Skin epidermis (tissue), 12 donors: ENCODE results near the gene TPRG1.

Experiments
- H3K27ac ChIP-seq, 21 experiments: fragments of 200-600 bp; sonication (generic) in 11 of 21; one replicate each; pipeline ENCODE4 v1.5.0; 2020; ENCODE audit warnings: mild to moderate bottlenecking in 3 of 21, inconsistent platforms in 2 of 21, moderate library complexity in 2 of 21
- H3K4me3 ChIP-seq, 7 experiments: fragments of 200-600 bp; sonication (generic) in 2 of 7; one replicate each; pipeline ENCODE4 v1.5.0; 2020; ENCODE audit warnings: inconsistent platforms in 2 of 7, mild to moderate bottlenecking in 2 of 7, moderate library complexity in 1 of 7

TPRG1 gene

GRCh38 chr3:189171707-189172106, at the start of gene TPRG1:
Gene TPRG1, plus strand, starts transcription at chr3:189171971. Its CDS starts 35,414 bp downstream, at chr3:189207385.
- H3K27ac ChIP-seq, result peak within 1 kb of the TSS in 6 of 21 experiments; percentile 1 to 59 (median 43)
- no peak within 1 kb of the TSS for H3K4me3 ChIP-seq

GRCh38 chr3:189122110-189122509, 49.7 kb upstream of the TPRG1 start:
- Histone ChIP-seq H3K27ac (peak overlapping the region in 16 of 21 experiments; percentile 19 to 83 (median 55)), H3K4me3 (peak overlapping the region in 1 of 7 experiments; percentile 2)

- Histone ChIP-seq H3K4me3 (peak overlapping the region in 3 of 7 experiments; percentile 2 to 12 (median 7)), H3K27ac (peak overlapping the region in 17 of 21 experiments; percentile 18 to 83 (median 53))
Observed at GRCh38 chr3:189122526-189123205, 49.1 kb upstream of the TPRG1 start.

GRCh38 chr3:189123595-189124387, 48.0 kb upstream of the TPRG1 start:
- no peak overlapping the region for H3K4me3 ChIP-seq
- H3K27ac ChIP-seq, result peak overlapping the region in 19 of 21 experiments; percentile 5 to 83 (median 57)

GRCh38 chr3:189132231-189132671, 39.5 kb upstream of the TPRG1 start:
- H3K4me3 ChIP-seq, result no peak overlapping the region
- H3K27ac ChIP-seq, result peak overlapping the region in 19 of 21 experiments; percentile 3 to 90 (median 55)

- Histone ChIP-seq H3K4me3 (no peak overlapping the region), H3K27ac (peak overlapping the region in 17 of 21 experiments; percentile 21 to 90 (median 70))
Observed at GRCh38 chr3:189132839-189133238, 38.9 kb upstream of the TPRG1 start.

GRCh38 chr3:189133768-189134167, 38.0 kb upstream of the TPRG1 start:
- H3K27ac ChIP-seq, result peak overlapping the region in 1 of 21 experiments; percentile 55
- no peak overlapping the region for H3K4me3 ChIP-seq

- no peak overlapping the region for H3K27ac ChIP-seq
- H3K4me3 ChIP-seq, result no peak overlapping the region
Observed at GRCh38 chr3:189137416-189137815, 34.4 kb upstream of the TPRG1 start.

GRCh38 chr3:189138901-189139610, 32.7 kb upstream of the TPRG1 start:
- no peak overlapping the region for H3K4me3 ChIP-seq
- H3K27ac ChIP-seq, result no peak overlapping the region

- Histone ChIP-seq H3K27ac (no peak overlapping the region), H3K4me3 (no peak overlapping the region)
Observed at GRCh38 chr3:189139611-189139940, 32.2 kb upstream of the TPRG1 start.

GRCh38 chr3:189142527-189142926, 29.2 kb upstream of the TPRG1 start:
- Histone ChIP-seq H3K27ac (peak overlapping the region in 2 of 21 experiments; percentile 7 to 64), H3K4me3 (no peak overlapping the region)

GRCh38 chr3:189143321-189143720, 28.4 kb upstream of the TPRG1 start:
- Histone ChIP-seq H3K27ac (peak overlapping the region in 1 of 21 experiments; percentile 12), H3K4me3 (no peak overlapping the region)

- peak overlapping the region in 1 of 21 experiments; percentile 12 for H3K27ac ChIP-seq
- no peak overlapping the region for H3K4me3 ChIP-seq
Observed at GRCh38 chr3:189143771-189144170, 28.0 kb upstream of the TPRG1 start.

- Histone ChIP-seq H3K27ac (peak overlapping the region in 2 of 21 experiments; percentile 2 to 14), H3K4me3 (no peak overlapping the region)
Observed at GRCh38 chr3:189144645-189145044, 27.1 kb upstream of the TPRG1 start.

GRCh38 chr3:189146848-189147247, 24.9 kb upstream of the TPRG1 start:
- no peak overlapping the region for H3K4me3 ChIP-seq
- H3K27ac ChIP-seq, result no peak overlapping the region

GRCh38 chr3:189148081-189148507, 23.7 kb upstream of the TPRG1 start:
- no peak overlapping the region for H3K27ac ChIP-seq
- no peak overlapping the region for H3K4me3 ChIP-seq

GRCh38 chr3:189149203-189149602, 22.6 kb upstream of the TPRG1 start:
- Histone ChIP-seq H3K4me3 (no peak overlapping the region), H3K27ac (no peak overlapping the region)

- Histone ChIP-seq H3K4me3 (no peak overlapping the region), H3K27ac (no peak overlapping the region)
Observed at GRCh38 chr3:189157232-189158007, 14.4 kb upstream of the TPRG1 start.

- Histone ChIP-seq H3K27ac (no peak overlapping the region), H3K4me3 (no peak overlapping the region)
Observed at GRCh38 chr3:189158034-189158433, 13.7 kb upstream of the TPRG1 start.
